ENCODE data around the gene GTSE1.

GTSE1 gene

GRCh38 chr22:46350646-46351045 is 54.0 kb downstream of the GTSE1 start:
- Histone ChIP-seq H2AFZ (ENCODE audit: low read depth, low read length) (no peak overlapping the region), H3K4me1 (ENCODE audit: insufficient read depth, low read length) (no peaks in the 10 kb centered on the region), H3K9me3 (ENCODE audit: low read length) (no peaks in the 10 kb centered on the region), H3K36me3 (ENCODE audit: insufficient read depth, low read length) (peaks cover 82% of the 10 kb centered on the region), H3K27me3 (ENCODE audit: insufficient read depth, low read length) (no peaks in the 10 kb centered on the region), H3K4me3 (ENCODE audit: low read length) (no peak overlapping the region)

- H3K4me3 ChIP-seq (ENCODE audit: low read length): no peak overlapping the region
- H3K27me3 ChIP-seq (ENCODE audit: insufficient read depth, low read length): no peaks in the 10 kb centered on the region
- H3K4me1 ChIP-seq (ENCODE audit: insufficient read depth, low read length): no peaks in the 10 kb centered on the region
- peaks cover 79% of the 10 kb centered on the region for H3K36me3 ChIP-seq (ENCODE audit: insufficient read depth, low read length)
- no peaks in the 10 kb centered on the region for H3K9me3 ChIP-seq (ENCODE audit: low read length)
- H2AFZ ChIP-seq (ENCODE audit: low read depth, low read length): no peak overlapping the region
Observed at GRCh38 chr22:46351131-46351735, 54.6 kb downstream of the GTSE1 start.

GRCh38 chr22:46351767-46352166 is 55.1 kb downstream of the GTSE1 start:
- Histone ChIP-seq H3K9me3 (ENCODE audit: low read length) (no peaks in the 10 kb centered on the region), H2AFZ (ENCODE audit: low read depth, low read length) (no peak overlapping the region), H3K27me3 (ENCODE audit: insufficient read depth, low read length) (no peaks in the 10 kb centered on the region), H3K4me1 (ENCODE audit: insufficient read depth, low read length) (no peaks in the 10 kb centered on the region), H3K36me3 (ENCODE audit: insufficient read depth, low read length) (peaks cover 74% of the 10 kb centered on the region), H3K4me3 (ENCODE audit: low read length) (no peak overlapping the region)

- Histone ChIP-seq H3K4me1 (ENCODE audit: insufficient read depth, low read length) (no peaks in the 10 kb centered on the region), H3K4me3 (ENCODE audit: low read length) (no peak overlapping the region)
Observed at GRCh38 chr22:46352276-46352675, 55.6 kb downstream of the GTSE1 start.

GRCh38 chr22:46352691-46353386 is 56.2 kb downstream of the GTSE1 start:
- Histone ChIP-seq H2AFZ (ENCODE audit: low read depth, low read length) (no peak overlapping the region), H3K36me3 (ENCODE audit: insufficient read depth, low read length) (peaks cover 70% of the 10 kb centered on the region)

More at GRCh38 chr22:46352276-46352675, 55.6 kb downstream of the GTSE1 start:
- Histone ChIP-seq H3K9me3 (ENCODE audit: low read length) (no peaks in the 10 kb centered on the region), H2AFZ (ENCODE audit: low read depth, low read length) (no peak overlapping the region), H3K27me3 (ENCODE audit: insufficient read depth, low read length) (no peaks in the 10 kb centered on the region), H3K36me3 (ENCODE audit: insufficient read depth, low read length) (peaks cover 72% of the 10 kb centered on the region)

GRCh38 chr22:46353483-46354105 is 56.9 kb downstream of the GTSE1 start:
- H3K4me1 ChIP-seq (ENCODE audit: insufficient read depth, low read length): no peaks in the 10 kb centered on the region
- no peaks in the 10 kb centered on the region for H3K9me3 ChIP-seq (ENCODE audit: low read length)
- H3K27me3 ChIP-seq (ENCODE audit: insufficient read depth, low read length): no peaks in the 10 kb centered on the region
- peaks cover 70% of the 10 kb centered on the region for H3K36me3 ChIP-seq (ENCODE audit: insufficient read depth, low read length)
- H2AFZ ChIP-seq (ENCODE audit: low read depth, low read length): no peak overlapping the region
- no peak overlapping the region for H3K4me3 ChIP-seq (ENCODE audit: low read length)

More at GRCh38 chr22:46352691-46353386, 56.2 kb downstream of the GTSE1 start:
- Histone ChIP-seq H3K4me3 (ENCODE audit: low read length) (no peak overlapping the region), H3K9me3 (ENCODE audit: low read length) (no peaks in the 10 kb centered on the region), H3K27me3 (ENCODE audit: insufficient read depth, low read length) (no peaks in the 10 kb centered on the region), H3K4me1 (ENCODE audit: insufficient read depth, low read length) (no peaks in the 10 kb centered on the region)

GRCh38 chr22:46354176-46354992 is 57.7 kb downstream of the GTSE1 start:
- Histone ChIP-seq H2AFZ (ENCODE audit: low read depth, low read length) (no peak overlapping the region), H3K4me3 (ENCODE audit: low read length) (no peak overlapping the region), H3K27me3 (ENCODE audit: insufficient read depth, low read length) (no peaks in the 10 kb centered on the region), H3K9me3 (ENCODE audit: low read length) (no peaks in the 10 kb centered on the region), H3K36me3 (ENCODE audit: insufficient read depth, low read length) (peaks cover 69% of the 10 kb centered on the region), H3K4me1 (ENCODE audit: insufficient read depth, low read length) (no peaks in the 10 kb centered on the region)

- no peak overlapping the region for H3K4me3 ChIP-seq (ENCODE audit: low read length)
- H3K9me3 ChIP-seq (ENCODE audit: low read length): peaks cover under 1% of the 10 kb centered on the region
- no peaks in the 10 kb centered on the region for H3K4me1 ChIP-seq (ENCODE audit: insufficient read depth, low read length)
- H2AFZ ChIP-seq (ENCODE audit: low read depth, low read length): no peak overlapping the region
- H3K36me3 ChIP-seq (ENCODE audit: insufficient read depth, low read length): peaks cover 67% of the 10 kb centered on the region
- H3K27me3 ChIP-seq (ENCODE audit: insufficient read depth, low read length): no peaks in the 10 kb centered on the region
Observed at GRCh38 chr22:46354993-46355305, 58.3 kb downstream of the GTSE1 start.

- Histone ChIP-seq H3K9me3 (ENCODE audit: low read length) (peaks cover 4% of the 10 kb centered on the region), H3K27me3 (ENCODE audit: insufficient read depth, low read length) (no peaks in the 10 kb centered on the region), H3K36me3 (ENCODE audit: insufficient read depth, low read length) (peaks cover 67% of the 10 kb centered on the region), H2AFZ (ENCODE audit: low read depth, low read length) (no peak overlapping the region), H3K4me3 (ENCODE audit: low read length) (no peak overlapping the region), H3K4me1 (ENCODE audit: insufficient read depth, low read length) (no peaks in the 10 kb centered on the region)
Observed at GRCh38 chr22:46355369-46355995, 58.8 kb downstream of the GTSE1 start.

GRCh38 chr22:46355996-46356471 is 59.4 kb downstream of the GTSE1 start:
- Histone ChIP-seq H3K27me3 (ENCODE audit: insufficient read depth, low read length) (no peaks in the 10 kb centered on the region), H3K9me3 (ENCODE audit: low read length) (peaks cover 8% of the 10 kb centered on the region), H3K4me3 (ENCODE audit: low read length) (no peak overlapping the region), H3K36me3 (ENCODE audit: insufficient read depth, low read length) (peaks cover 62% of the 10 kb centered on the region), H2AFZ (ENCODE audit: low read depth, low read length) (no peak overlapping the region), H3K4me1 (ENCODE audit: insufficient read depth, low read length) (no peaks in the 10 kb centered on the region)

- H2AFZ ChIP-seq (ENCODE audit: low read depth, low read length): no peak overlapping the region
- H3K4me3 ChIP-seq (ENCODE audit: low read length): no peak overlapping the region
- H3K27me3 ChIP-seq (ENCODE audit: insufficient read depth, low read length): no peaks in the 10 kb centered on the region
- no peaks in the 10 kb centered on the region for H3K4me1 ChIP-seq (ENCODE audit: insufficient read depth, low read length)
- H3K9me3 ChIP-seq (ENCODE audit: low read length): peaks cover 8% of the 10 kb centered on the region
- peaks cover 57% of the 10 kb centered on the region for H3K36me3 ChIP-seq (ENCODE audit: insufficient read depth, low read length)
Observed at GRCh38 chr22:46356496-46357480, 60.1 kb downstream of the GTSE1 start.

Data from neuron (in vitro differentiated cells).